Chondrocyte (in vitro differentiated cells): Measurements from ENCODE around the gene KCNT1. TPM values are rescaled to one million over a fixed set of nuclear protein-coding genes. Genes with fewer than 3 reads are reported as not detected.

Source experiments
- DNase-seq: peaks from one replicate; pipeline ENCODE4 v3.0.0; 2021; ENCODE audit warnings: mixed read lengths, low spot score
- H3K27ac Mint-ChIP-seq: one replicate; pipeline ENCODE4 v1.8.0; 2021; ENCODE audit warnings: mild to moderate bottlenecking, moderate library complexity, mixed read lengths; ENCODE audit not compliant: unreplicated experiment
- H3K27me3 Mint-ChIP-seq: 2 replicates; pipeline ENCODE4 v1.8.0; 2021; ENCODE audit warnings: low read depth, mixed read lengths
- H3K36me3 Mint-ChIP-seq: 2 replicates; pipeline ENCODE4 v1.8.0; 2021; ENCODE audit warnings: low read depth, mixed read lengths
- H3K4me1 Mint-ChIP-seq: 2 replicates; pipeline ENCODE4 v1.8.0; 2021; ENCODE audit warnings: low read depth, mild to moderate bottlenecking, mixed read lengths
- H3K4me3 Mint-ChIP-seq: one replicate; pipeline ENCODE4 v1.8.0; 2021; ENCODE audit warnings: mild to moderate bottlenecking, moderate library complexity, mixed read lengths; ENCODE audit not compliant: unreplicated experiment
- H3K9me3 Mint-ChIP-seq: 2 replicates; pipeline ENCODE4 v1.8.0; 2021; ENCODE audit warnings: low read depth, mixed read lengths
- total RNA-seq: library from RNA; stranded (reverse); gene quantifications from 3 replicates; pipeline ENCODE4 v1.2.1, GENCODE V29; 2021
- TF ChIP-seq, protein P1 (sequence below): fragments of 200-600 bp; sonication (generic); IDR thresholded peaks from 2 replicates; pipeline ENCODE4 v1.5.0; 2021; ENCODE audit warnings: antibody characterized with exemption, mild to moderate bottlenecking, moderate library complexity

KCNT1 gene
- total RNA-seq, 1 donor from 2014 or later = not detected

DNA sequence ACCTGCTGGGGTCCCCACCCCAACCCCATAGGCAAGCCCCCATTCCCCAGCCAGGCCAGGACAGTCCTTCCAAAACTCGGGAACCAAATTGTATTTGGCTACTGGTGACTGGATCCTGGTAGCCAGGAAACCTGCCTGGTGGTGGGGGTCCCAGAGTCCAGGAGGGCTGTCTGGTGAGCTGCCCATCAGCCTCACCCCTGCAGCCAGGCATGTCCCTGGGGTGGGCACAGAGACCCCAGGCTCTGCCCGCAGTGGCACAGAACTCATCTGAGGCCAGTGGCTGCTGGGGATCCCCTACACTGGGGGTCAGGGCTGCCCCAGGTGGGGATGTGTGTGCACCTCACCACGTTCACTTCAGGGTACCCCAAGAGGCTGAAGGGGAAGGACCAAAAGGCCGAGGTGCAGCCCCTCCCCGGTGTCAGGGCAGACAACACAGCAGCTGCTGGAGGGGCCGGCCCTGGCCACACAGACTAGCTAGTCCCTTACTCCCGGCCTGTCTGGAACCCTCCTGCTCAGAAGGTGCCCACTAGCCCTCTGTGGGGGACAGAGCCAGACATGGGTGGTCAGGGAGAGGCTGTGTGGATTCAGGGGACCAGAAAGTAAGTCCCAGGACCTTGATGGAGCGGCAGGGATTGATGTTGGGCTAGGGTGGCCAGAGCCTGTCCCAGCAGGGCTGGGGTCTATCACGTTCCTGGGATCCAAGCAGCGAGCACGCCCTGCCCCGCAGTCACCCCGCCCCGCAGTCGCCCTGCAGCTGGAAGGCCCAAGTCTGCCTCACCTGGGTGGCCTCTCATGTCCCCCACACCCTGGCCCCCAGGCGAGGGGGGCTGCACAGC, 91.5 kb downstream of the KCNT1 start:
- DNase-seq = no peak
- H3K4me1 Mint-ChIP-seq = no peaks in the 10 kb centered on the region
- TF ChIP-seq, protein P1, sequence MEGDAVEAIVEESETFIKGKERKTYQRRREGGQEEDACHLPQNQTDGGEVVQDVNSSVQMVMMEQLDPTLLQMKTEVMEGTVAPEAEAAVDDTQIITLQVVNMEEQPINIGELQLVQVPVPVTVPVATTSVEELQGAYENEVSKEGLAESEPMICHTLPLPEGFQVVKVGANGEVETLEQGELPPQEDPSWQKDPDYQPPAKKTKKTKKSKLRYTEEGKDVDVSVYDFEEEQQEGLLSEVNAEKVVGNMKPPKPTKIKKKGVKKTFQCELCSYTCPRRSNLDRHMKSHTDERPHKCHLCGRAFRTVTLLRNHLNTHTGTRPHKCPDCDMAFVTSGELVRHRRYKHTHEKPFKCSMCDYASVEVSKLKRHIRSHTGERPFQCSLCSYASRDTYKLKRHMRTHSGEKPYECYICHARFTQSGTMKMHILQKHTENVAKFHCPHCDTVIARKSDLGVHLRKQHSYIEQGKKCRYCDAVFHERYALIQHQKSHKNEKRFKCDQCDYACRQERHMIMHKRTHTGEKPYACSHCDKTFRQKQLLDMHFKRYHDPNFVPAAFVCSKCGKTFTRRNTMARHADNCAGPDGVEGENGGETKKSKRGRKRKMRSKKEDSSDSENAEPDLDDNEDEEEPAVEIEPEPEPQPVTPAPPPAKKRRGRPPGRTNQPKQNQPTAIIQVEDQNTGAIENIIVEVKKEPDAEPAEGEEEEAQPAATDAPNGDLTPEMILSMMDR = no peak
- peaks cover 3% of the 10 kb centered on the region for H3K27me3 Mint-ChIP-seq
- H3K36me3 Mint-ChIP-seq = no peaks in the 10 kb centered on the region
- H3K27ac Mint-ChIP-seq = no peak overlapping the region
- H3K9me3 Mint-ChIP-seq = no peaks in the 10 kb centered on the region
- no peak overlapping the region for H3K4me3 Mint-ChIP-seq

DNA sequence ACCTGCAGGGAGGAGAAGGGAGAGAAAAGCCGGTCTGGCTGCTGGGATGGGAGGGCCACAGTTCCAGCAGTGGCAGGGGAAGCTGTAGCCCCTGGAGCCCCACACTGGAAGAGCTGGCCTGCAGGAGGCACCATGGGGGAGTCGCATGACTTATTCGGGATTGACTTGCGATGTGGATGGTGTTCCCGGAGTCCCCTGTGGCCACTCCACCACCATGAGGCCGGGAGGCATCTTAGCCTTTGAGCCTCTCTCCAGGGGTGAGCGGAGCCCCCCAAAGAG, 92.0 kb downstream of the KCNT1 start:
- Mint-ChIP-seq H3K4me1 (no peaks in the 10 kb centered on the region), H3K4me3 (no peak overlapping the region), H3K27me3 (peaks cover 3% of the 10 kb centered on the region), H3K36me3 (no peaks in the 10 kb centered on the region), H3K27ac (no peak overlapping the region), H3K9me3 (no peaks in the 10 kb centered on the region)
- TF ChIP-seq, protein P1 = no peak
- DNase-seq = no peak

DNA sequence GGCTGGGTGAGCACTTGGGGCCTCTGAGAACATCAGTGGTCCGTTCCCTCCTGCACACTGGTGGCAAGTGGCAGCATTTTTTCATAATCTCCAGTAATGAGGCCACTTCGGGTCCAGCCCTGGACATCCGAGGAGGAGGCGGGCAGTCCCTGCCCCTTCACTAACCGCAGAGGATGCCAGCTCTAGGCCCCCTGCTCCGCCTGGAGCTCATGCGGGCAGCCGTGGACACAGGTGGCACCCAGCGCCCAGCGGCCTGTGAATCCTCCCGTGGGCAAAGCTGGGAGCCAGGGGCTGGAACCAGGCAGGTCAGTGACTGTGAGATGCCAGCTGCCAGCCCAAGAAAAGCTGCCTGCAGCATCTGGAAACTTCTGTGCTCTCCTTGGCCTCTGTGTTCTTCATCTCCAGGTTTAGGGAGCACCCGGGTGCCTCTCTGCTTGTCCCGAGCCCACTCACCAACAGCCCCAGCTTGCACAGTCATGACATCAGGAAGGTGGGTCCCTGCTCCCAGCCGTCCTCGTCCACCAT, 92.4 kb downstream of the KCNT1 start:
- H3K36me3 Mint-ChIP-seq = no peaks in the 10 kb centered on the region
- no peak overlapping the region for H3K4me3 Mint-ChIP-seq
- peaks cover 3% of the 10 kb centered on the region for H3K27me3 Mint-ChIP-seq
- TF ChIP-seq, protein P1 = no peak
- no peak overlapping the region for H3K27ac Mint-ChIP-seq
- no peaks in the 10 kb centered on the region for H3K4me1 Mint-ChIP-seq
- no peak for DNase-seq
- H3K9me3 Mint-ChIP-seq = no peaks in the 10 kb centered on the region

DNA sequence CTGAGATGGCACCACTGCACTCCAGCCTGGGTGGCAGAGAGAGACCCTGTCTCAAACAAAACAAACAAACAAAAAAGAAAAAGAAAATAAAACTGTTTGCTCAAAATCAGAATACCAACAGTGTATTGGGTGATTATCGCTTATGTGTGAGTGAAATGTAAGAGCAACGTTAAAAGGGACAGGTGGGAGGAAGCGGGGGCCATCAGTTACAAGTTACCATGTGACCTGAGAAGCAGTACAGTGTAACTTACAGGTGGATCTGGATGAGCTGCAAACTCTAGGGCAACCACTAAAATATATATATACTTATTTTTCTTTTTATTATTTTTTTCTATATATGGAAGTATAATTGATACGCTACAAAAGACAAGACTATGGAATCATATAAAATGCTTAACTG, 93.4 kb downstream of the KCNT1 start:
- Mint-ChIP-seq H3K27ac (no peak overlapping the region), H3K4me1 (no peaks in the 10 kb centered on the region), H3K27me3 (peaks cover 3% of the 10 kb centered on the region), H3K36me3 (no peaks in the 10 kb centered on the region), H3K9me3 (no peaks in the 10 kb centered on the region), H3K4me3 (no peak overlapping the region)
- DNase-seq = no peak
- TF ChIP-seq, protein P1 = no peak

DNA sequence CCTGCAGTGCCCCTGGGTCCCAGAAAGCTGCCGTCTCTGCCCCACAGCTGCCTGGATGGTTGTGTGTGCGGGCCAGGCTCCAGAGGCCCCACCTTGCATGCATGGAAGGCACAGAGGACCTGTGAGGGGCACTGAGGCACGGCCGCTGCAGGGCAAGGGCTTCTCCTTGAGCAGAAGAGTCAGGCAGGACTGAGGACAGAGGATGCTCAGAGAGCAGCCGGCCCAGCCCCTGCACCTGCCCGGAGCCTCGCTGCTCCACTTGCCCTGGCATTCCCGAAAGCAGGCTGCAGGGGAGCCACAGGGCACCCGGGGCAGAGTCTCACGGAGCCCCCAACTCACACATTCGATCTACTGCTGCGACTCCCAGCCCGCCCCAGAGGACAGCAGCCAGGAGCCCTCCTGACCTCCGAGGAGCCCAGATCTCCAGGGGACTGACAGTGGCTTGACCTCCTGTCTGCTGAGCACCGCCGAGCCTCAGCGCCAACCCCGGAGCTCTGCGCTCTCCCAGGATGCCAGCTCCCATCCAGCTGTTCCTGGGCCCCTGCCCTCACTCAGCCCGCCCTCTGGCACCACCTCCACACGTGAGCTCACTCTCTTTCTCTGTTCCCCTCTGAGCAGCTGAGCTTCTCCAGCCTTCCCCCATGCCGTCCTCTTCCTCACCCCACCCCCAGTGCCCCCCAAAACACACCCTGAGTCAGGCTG, 95.0 kb downstream of the KCNT1 start:
- TF ChIP-seq, protein P1 = no peak
- Mint-ChIP-seq H3K27ac (no peak overlapping the region), H3K36me3 (no peaks in the 10 kb centered on the region), H3K4me1 (no peaks in the 10 kb centered on the region), H3K4me3 (no peak overlapping the region), H3K9me3 (peaks cover 5% of the 10 kb centered on the region), H3K27me3 (peaks cover 3% of the 10 kb centered on the region)
- DNase-seq = no peak
